ENCODE results near the gene LRRC1.

GRCh38 chr6:53913286-53913685 is 118.5 kb downstream of the LRRC1 start:
- TF ChIP-seq EZH2 (IDR thresholded peaks at IDR 0.05; ENCODE audit: borderline replicate concordance, low read depth, low read length, severe bottlenecking), result no peak
- TF ChIP-seq, protein P1, sequence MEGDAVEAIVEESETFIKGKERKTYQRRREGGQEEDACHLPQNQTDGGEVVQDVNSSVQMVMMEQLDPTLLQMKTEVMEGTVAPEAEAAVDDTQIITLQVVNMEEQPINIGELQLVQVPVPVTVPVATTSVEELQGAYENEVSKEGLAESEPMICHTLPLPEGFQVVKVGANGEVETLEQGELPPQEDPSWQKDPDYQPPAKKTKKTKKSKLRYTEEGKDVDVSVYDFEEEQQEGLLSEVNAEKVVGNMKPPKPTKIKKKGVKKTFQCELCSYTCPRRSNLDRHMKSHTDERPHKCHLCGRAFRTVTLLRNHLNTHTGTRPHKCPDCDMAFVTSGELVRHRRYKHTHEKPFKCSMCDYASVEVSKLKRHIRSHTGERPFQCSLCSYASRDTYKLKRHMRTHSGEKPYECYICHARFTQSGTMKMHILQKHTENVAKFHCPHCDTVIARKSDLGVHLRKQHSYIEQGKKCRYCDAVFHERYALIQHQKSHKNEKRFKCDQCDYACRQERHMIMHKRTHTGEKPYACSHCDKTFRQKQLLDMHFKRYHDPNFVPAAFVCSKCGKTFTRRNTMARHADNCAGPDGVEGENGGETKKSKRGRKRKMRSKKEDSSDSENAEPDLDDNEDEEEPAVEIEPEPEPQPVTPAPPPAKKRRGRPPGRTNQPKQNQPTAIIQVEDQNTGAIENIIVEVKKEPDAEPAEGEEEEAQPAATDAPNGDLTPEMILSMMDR (IDR thresholded peaks at IDR 0.05; ENCODE audit: borderline replicate concordance, extremely low read depth, low read length, poor library complexity, severe bottlenecking), result no peak

Data from DND-41 (cell line).